SH-SY5Y (cell line): Measurements from ENCODE around the gene UVSSA.

Experiments
- GATA2 ChIP-seq: IDR thresholded peaks from 2 replicates; pipeline ENCODE4 v1.6.1; 2011; ENCODE audit warnings: mild to moderate bottlenecking, low read depth, low read length
- GATA3 ChIP-seq: IDR thresholded peaks from 2 replicates; pipeline ENCODE4 v1.6.1; 2011; ENCODE audit warnings: low read depth, mild to moderate bottlenecking, low read length, moderate library complexity

Gene UVSSA

DNA sequence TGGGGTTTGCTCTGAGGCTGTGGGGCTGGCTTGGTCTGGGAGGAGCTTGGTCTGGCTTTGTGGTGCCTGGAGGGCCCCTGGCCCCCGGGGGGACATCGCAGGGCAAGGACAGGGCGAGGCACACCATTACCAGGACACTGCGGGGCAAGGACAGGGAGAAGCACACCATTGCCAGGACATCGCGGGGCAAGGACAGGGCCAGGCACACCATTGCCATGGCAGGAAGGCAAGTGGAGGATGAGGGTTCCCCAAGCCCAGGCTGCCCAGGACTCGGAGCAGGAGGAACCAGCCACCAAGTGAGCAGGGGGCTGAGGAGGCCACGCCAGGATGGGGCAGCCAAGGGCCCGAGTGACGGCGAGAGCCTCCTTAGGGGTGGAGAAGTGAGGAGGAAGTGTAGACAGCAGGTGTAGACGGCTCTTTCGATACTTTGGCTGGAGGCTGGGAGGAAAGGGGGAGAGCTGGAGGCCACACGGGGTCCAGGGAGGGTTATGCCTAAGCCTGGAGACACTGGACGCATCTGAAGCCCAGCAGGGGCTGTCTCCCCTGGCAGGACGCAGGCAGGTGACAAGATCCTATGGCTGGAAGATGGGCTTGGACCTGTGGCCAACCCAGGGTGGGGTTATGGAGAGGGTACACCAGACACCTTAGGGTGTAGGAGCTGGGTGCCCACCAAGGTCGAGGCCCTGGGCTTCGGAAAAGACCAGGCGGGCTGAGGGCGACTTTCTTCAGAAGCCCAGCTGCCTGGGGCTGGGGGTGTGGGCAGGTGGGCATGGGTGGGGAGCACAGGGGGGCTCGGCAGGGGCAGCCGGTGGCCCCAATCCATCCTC lies 51.9 kb downstream of the UVSSA start:
- no peak for TF ChIP-seq GATA3
- TF ChIP-seq GATA2 = no peak

DNA sequence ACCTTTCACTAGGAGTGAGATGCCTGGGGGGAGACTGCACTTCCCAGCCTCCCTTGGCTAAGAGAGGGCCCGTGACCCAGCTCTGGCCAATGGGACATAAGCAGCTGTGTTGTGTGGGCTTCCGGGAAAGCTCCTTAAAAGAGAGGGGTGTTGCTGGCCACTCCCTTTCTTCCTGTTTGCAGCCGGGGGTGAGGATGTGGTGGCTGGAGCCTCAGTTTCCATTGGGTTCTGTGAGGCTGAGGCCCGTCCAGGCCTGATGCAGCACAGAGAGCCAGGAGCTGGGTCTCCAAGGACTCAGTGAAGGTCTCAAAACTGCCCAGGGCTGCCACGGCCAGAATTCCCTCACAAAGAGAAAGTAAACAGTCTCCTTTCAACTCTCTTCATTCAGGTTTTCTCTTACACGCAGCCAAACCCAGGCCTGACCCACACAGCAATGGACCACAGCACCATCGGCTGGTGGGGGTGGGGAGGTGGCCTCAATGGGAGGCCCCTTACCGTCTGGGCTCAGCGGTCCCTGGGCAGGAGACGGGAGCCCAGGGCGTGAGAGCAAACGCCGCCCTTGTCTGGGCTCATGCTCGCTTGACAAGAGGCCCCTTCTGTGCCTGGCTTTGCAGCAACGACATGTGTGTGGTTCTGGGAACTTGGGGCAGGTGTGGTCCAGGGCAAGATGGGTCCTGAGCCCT lies 52.6 kb downstream of the UVSSA start:
- no peak for TF ChIP-seq GATA3

DNA sequence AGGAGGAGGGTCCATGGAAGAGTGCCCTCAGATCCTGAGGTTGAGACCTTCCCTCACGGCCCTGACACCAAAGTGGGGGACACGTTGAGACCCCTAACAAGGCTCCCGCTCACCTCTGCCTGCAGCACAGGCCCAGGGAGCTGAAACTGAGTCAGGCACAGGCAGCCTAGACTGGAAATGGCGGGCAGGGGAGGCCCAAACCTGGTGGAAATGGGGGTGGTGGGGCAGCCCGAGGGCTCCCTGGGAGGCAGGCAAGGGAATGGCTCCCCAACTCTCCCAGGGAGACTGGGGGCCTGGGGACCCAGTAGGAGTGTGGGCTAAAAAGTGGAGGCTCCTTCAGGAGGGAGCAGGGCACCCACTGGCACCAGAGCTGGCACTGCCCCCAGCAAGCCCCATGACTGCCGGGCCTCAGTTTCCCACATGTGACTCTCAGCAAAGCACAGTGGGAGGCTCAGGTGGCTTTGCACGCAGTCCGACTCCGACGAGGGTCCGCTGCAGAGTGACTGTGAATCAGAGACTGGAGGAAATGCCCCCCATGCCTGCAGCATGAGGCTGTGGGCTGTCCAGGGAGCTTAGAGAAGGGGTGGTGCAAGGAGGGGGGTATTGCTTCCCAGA lies 53.3 kb downstream of the UVSSA start:
- TF ChIP-seq GATA3 (no peak), GATA2 (no peak)

DNA sequence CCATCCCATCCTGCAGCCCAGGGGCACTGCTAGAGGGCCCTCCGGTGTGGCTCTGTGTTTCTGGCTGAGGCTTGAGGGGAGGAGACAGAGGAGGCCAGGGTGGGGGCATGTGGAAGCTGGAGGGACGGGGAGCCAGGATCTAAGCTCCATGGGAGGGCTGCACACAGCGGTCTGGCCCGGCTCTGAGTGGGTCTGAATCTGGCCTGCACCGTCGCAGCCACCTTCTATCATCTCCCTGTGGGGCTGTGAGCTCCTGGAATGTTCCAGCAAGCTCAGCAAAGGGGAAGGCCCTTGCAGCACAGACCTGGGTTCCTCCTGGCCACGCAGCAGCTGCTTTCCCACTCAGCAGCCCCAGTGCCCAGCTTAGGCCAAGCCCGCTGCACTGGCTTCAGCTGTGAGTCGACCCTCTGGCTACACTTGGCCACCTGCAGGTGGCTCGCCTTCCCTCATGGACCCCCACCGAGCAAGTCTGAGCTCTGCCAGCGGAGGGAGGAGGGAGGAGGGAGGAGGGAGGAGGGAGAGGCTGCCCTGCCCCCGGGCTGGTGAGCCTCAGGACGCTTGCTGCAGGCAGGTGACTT lies 53.9 kb downstream of the UVSSA start:
- no peak for TF ChIP-seq GATA2
- no peak for TF ChIP-seq GATA3

DNA sequence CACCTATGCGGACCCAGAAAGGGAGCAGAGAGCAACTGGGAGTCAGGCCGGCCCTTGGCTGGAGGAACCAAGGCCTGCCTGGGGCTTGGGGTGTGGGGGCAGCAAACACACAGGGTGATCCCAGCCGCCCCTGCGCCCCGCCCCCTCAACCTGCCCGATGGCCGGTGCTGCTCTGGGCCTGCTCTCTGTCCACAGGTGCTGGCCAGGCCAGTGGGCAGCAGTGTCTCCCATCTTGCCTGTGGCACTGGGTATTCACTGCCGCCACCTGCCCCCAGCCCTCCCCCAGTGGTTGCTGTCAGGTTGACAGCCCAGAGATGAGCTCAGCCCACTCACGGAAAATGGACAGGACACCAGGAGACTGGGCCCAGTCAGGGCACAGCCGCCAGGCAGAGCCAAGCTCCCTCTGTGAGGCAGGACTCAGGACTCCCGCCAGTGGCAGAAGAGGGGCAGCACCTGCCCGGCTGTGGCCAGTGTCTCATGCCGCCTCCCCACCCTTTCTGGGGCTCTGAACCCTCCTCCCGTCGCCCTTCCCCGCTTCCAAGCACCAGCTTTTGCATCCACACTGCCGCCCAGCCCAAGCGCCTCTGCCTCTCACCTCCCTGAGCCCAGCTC lies 54.5 kb downstream of the UVSSA start:
- no peak for TF ChIP-seq GATA2

DNA sequence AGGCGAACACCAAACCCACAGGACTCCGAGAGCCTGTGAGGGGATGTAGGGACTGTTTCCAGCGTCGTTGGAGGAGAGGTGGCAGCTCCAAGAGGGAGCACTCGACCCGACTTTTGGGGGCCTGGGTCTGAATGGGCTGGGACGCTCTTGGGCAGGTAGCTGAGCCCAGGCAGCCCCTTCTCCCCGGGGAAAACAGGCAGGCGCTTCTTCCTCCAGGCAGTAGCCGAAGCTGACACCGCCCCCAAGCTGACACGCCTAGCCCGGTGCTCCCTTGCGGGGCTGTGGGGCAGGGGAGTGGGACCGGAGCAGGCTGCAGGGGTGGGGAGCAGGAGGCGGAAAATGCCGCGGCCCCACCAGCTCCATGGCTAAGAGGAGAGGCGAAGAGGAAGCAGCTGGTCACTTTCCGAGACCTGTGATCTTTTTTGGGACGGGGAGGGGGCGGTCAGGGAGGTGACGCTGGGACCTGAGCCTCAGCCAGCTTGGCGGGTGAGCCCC lies 55.1 kb downstream of the UVSSA start:
- no peak for TF ChIP-seq GATA2

DNA sequence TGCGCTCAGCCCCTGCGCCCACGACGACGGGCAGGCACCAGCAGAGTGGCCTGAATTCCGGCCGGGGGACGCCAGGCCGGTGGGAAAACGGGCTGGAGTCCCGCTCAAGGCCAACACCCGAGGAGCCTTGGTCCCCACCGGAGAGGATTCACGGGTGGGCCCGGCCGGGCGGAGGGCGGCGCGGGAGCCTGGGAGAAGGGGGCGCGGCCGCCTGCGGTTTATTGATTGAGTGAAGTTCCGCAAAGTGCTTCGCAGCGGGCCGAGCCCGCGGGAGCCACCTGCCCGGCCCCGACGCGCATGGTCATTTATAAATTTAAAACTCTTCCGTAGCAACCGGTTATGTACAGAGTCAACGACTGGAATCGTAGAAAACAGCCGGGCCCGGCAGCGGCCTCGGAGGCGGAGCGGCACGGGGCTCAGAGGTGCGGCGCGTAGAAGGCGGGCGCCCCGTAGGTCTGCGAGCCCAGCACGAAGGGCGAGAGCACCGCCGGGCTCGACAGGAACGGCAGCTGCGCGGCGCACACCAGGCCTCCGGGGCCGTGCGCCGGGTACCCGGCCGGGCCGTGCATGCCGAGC lies 55.6 kb downstream of the UVSSA start:
- no peak for TF ChIP-seq GATA3

DNA sequence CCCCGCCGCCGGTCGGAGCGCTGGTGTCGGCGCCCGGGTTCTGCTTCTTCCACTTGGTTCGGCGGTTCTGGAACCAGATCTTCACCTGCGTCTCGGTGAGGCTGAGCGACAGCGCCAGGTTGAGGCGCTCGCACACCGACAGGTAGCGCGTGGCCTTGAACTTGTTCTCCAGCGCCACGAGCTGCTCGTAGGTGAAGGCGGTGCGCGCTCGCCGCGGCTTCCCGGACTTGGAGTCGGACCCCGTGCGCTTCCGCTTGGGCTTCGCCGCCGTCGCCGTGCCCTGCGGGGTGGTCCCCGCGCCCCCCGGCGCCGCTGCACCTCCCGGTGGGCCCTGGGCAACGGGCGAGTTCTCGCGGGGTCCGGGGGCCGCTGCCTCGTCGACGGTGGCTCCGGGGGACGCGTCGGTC lies 56.2 kb downstream of the UVSSA start:
- TF ChIP-seq GATA2 (no peak), GATA3 (no peak)

DNA sequence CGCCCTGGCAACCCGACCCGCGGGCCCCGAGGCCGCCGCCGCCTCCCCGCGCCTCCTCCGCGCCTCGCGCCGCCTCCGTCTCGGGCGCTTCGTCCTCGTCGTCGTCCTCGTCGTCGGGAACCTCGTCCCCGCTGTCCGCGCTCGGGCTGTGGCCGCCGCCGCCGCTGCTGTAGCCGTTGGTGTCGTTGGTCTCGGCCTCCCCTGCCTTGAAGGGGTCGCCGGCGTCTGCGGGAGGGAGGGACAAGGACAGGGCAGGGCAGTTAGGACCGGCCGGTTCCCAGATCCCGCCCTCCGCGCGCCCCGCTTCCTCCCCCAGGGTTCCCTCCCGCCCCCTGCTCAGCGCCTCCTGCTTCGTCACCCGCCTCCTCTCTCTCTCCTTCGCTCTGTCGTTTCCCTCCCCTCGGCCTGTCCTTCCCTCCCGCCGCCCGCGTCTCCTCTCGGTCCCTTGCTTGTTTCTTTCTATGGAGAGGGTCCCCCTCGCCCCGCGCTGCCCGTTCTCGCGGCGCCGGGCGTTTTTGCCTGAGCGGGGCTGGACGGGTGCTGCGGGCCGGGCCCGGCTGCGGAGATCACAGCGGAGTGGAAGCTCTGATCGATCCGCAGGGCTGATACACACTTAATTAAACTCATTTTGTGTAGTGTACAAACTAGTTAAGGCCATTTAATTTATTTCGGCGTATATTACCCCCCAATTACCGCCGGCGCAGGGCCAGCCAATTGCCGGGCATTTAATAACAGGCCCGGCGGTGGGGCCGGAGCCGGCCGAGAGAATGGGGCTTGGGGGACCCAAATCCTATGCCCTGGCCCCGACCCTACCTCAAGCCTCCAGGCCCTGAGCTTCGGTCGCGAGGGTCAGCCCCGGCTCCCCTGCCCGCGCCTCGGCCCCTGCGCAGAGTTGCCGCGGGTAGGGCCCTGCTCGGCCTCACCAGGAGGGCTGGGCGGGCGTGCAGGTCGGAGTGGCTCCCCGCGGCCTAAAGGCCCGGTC lies 56.9 kb downstream of the UVSSA start:
- TF ChIP-seq GATA3 = no peak
- TF ChIP-seq GATA2 = no peak

DNA sequence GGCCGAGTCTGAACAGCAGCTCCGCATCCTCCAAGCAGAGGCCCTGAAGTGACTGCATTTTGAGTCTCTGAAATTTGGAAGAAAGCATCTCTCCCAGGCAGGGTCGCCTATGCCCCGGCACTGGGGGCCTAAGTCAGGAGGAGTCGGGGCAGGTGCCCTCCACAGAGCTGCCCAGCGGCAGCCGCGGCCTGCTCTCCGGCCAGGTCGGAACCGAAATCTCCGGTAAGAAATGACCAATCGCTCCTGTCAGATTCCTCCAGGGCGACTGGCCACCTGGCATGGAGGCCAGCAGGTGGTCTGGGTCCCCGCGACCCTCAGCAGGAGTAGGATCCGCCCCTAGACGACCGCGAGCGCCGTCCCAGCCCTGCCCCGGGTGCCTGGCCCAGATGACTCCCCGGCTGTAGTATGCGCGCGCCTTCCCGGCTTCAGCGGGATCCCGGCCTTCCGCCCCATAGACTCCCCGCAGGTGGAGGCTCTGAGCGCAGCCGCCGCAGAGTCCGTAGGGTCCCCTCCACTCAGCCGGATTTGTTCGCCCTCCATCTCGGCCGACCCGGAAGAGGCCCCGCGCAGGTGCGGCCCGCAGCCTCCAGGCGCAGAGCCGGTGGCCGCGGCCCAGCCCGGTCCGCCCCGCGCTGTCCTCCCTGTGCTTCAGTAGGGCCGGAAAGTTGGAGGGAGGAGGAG lies 57.7 kb downstream of the UVSSA start:
- TF ChIP-seq GATA3 (no peak), GATA2 (no peak)

DNA sequence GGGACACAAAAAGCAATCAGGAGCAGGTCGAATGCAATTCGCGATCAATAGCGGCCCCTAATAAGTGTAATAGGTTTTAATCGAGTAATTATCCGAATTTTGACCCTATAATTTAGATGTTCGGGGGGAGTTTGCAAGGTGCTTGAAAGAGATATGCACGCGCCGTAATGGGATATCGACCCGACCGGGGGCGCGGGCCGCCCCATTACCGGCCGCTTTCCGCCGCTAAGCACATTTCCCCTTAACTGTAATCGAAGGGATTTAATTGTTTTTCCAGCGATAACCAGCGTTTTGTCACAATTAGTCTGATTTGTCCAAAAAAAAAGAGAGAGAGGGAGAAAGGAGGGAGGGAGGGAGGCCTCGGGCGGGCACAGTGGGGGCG lies 58.2 kb downstream of the UVSSA start:
- TF ChIP-seq GATA2 (no peak), GATA3 (no peak)

DNA sequence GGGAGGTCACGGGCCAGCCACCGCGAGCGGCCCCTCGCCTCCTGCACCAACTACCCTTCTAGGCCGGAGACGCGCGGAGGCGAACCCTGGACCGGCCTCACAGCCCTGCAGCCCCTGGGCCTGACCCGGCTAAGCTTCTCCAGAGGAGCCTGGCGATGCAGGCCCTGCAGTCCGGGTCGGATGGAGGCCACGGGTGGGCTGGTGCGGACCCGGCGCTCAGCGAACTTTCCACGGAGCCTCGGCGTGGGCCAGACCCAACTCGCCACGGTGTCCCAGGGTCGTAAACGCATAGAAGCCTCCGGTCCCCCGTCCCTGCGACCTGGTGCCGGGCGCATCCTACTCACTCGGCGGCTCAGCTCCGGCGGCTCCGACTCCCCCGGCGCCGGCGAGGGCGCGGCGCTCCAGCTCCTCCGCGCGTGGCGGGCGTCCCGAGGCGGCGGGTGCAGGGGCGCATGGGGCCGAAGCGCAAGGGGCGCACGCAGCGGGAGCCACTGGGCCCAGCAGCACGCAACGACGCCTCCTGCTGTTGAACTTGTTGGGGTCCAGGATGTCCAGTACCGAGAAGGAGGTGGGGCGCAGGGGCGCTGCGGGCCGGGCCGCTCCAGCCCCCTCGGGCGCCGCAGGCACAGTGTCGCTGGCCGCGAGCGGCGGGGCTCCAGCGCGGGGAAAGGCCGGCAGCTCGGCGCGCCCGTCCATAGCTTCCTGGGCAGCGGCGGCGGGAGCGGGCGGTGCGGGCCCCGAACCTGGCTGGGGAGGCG lies 58.8 kb downstream of the UVSSA start:
- TF ChIP-seq GATA3 = no peak
- no peak for TF ChIP-seq GATA2
